Measurements from ENCODE around the gene KLRF2.

KLRF2 gene, protein sequence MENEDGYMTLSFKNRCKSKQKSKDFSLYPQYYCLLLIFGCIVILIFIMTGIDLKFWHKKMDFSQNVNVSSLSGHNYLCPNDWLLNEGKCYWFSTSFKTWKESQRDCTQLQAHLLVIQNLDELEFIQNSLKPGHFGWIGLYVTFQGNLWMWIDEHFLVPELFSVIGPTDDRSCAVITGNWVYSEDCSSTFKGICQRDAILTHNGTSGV

DNA sequence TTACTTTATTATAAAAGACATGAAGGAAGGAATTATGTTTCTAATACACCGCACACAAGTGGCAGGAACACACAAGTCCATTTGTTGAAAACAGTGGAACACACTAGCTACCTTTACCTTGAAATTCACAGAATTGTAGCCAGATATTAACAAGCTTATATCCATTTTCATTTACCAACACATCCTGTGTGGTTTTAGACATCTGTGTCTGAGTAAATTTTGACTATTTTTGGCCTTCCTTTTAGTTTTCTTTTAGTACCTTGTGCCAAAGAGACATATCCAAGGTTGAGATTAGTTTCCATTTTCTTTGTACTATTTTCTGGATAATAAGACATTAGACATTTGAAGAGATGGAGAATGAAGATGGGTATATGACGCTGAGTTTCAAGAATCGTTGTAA, at the start of gene KLRF2:
TSS of gene KLRF2 (plus strand) at position 244 of the 400 bp plus-strand sequence. CDS start at position 351, 107 bp downstream.
- Histone ChIP-seq H3K36me3 (no peaks in the 10 kb centered on the region), H3K9ac (no peak within 1 kb of the TSS), H3K27ac (no peak within 1 kb of the TSS), H3K4me2 (peak within 1 kb of the TSS in 8 of 11 experiments; percentile 20 to 63 (median 46); a peak in 14 of 22 replicates), H4K20me1 (no peaks in the 10 kb centered on the region), H3K27me3 (no peaks in the 10 kb centered on the region), H3K9me3 (replicated peaks in 1 of 11) (peaks cover 0 to 4% (median 0%) of the 10 kb centered on the region in 11 experiments; a peak in 3 of 22 replicates), H3K4me3 (no peak within 1 kb of the TSS), H3K4me1 (peaks cover 0 to 14% (median 9%) of the 10 kb centered on the region in 10 experiments; a peak in 14 of 20 replicates)
- no peak for TF ChIP-seq Cebpa-rat (IDR thresholded peaks at IDR 0.05)

DNA sequence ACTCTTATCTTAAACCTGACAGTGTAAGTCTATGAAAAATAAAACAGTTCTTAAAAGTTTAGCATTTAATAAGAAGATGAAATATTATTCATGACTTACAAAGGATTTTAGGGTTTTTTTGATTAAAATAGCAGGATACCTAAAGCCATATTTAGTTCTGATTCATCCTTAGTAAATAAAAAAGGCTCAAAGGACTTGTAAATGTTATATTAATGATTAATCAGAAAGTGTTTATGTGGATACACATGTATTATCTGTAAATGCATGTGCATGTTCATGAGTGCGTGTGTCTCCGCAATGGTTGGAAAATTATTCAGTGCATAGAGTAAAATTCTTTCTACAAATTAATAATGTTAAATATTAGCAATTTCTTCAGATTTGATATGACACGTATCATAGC, 49.6 kb upstream of the KLRF2 start:
- no peaks in the 10 kb centered on the region for H3K27me3 ChIP-seq

DNA sequence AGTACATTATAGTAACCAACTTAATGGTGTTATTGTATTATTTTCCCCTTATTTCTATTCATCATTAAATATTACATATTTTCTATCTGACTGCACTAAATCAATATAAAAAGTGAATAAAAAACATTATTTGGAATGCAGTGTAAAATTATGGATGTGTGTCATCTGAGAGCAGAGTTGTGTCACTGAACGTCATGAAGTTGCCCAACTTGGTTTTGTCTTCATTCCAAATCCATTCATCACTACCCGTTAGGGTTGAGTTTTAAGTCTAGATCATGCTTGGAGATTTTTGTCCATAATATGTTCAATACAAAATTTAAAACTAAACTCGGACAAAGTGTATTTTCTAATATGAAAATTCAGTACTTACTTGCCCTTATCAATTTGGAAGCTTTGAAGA, 37.9 kb upstream of the KLRF2 start:
- H3K4me3 ChIP-seq: no peak overlapping the region
- TF ChIP-seq Cebpa-rat (IDR thresholded peaks at IDR 0.05): no peak
- H3K27me3 ChIP-seq: no peaks in the 10 kb centered on the region
- H3K4me1 ChIP-seq: no peaks in the 10 kb centered on the region
- H3K4me2 ChIP-seq: no peak overlapping the region
- H3K9me3 ChIP-seq (replicated peaks in 1 of 11): 0 out of 22 replicates have a peak, but pooled peaks cover 0 to 7% (median 0%) of the 10 kb centered on the region in 11 experiments
- H3K27ac ChIP-seq: no peak overlapping the region
- no peaks in the 10 kb centered on the region for H3K36me3 ChIP-seq
- H3K9ac ChIP-seq: no peak overlapping the region
- H4K20me1 ChIP-seq: no peaks in the 10 kb centered on the region

More for the DNA sequence above, 49.6 kb upstream of the KLRF2 start:
- H3K9me3 ChIP-seq (replicated peaks in 1 of 11): no peaks in the 10 kb centered on the region
- no peak overlapping the region for H3K27ac ChIP-seq
- H3K4me3 ChIP-seq: no peak overlapping the region
- H3K4me2 ChIP-seq: no peak overlapping the region
- H3K4me1 ChIP-seq: no peaks in the 10 kb centered on the region
- H3K36me3 ChIP-seq: no peaks in the 10 kb centered on the region
- no peak overlapping the region for H3K9ac ChIP-seq
- TF ChIP-seq Cebpa-rat (IDR thresholded peaks at IDR 0.05): no peak
- H4K20me1 ChIP-seq: no peaks in the 10 kb centered on the region

DNA sequence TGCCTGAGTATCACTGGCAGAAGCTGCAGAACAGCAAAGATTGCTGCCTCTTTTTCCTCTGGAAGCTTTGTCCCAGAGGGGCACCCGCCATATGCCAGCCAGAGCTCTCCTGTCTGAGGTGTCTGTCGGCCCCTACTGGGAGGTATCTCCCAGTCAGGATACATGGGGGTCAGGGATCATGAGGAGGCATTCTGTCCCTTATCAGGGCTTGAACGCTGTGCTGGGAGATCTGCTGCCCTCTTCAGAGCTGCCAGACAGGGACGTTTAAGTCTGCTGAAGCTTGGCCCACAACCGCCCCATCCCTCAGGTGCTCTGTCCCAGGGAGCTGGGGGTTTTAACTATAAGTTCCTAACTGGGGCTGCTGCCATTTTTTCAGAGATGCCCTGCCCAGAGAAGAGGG, 32.4 kb upstream of the KLRF2 start:
- Histone ChIP-seq H3K4me1 (no peaks in the 10 kb centered on the region), H3K9ac (no peak overlapping the region), H3K4me3 (no peak overlapping the region), H3K36me3 (no peaks in the 10 kb centered on the region), H4K20me1 (no peaks in the 10 kb centered on the region), H3K4me2 (no peak overlapping the region), H3K9me3 (replicated peaks in 1 of 11) (peaks cover 0 to 7% (median 0%) of the 10 kb centered on the region in 11 experiments; a peak in 2 of 22 replicates), H3K27me3 (no peaks in the 10 kb centered on the region), H3K27ac (no peak overlapping the region)
- no peak for TF ChIP-seq Cebpa-rat (IDR thresholded peaks at IDR 0.05)

DNA sequence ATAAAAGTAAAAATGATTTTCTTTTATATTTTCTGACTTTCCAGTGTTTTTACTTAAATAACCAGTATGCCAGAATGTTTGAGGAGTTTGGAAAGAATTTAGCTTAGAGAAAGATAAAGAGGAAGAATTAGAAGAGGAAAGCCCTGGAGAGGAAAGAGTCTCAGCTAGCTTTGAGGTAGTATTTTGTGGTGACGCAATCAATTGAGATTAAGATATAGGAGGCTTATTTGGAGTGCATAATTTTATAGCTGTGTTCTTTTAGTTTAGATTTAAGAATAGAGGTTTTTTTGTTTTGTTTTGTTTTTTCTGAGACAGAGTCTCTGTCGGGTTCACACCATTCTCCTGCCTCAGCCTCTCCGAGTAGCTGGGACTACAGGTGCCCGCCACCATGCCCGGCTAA, 30.2 kb upstream of the KLRF2 start:
- Histone ChIP-seq H3K27me3 (no peaks in the 10 kb centered on the region), H4K20me1 (no peaks in the 10 kb centered on the region), H3K4me2 (no peak overlapping the region), H3K9ac (no peak overlapping the region), H3K4me3 (no peak overlapping the region), H3K27ac (no peak overlapping the region), H3K9me3 (replicated peaks in 1 of 11) (peaks cover 0 to 7% (median 0%) of the 10 kb centered on the region in 11 experiments; a peak in 2 of 22 replicates), H3K36me3 (no peaks in the 10 kb centered on the region), H3K4me1 (no peaks in the 10 kb centered on the region)
- TF ChIP-seq Cebpa-rat (IDR thresholded peaks at IDR 0.05): peak in 3 of 11 experiments; percentile 11 to 58 (median 26); a peak in 2 of 22 replicates

DNA sequence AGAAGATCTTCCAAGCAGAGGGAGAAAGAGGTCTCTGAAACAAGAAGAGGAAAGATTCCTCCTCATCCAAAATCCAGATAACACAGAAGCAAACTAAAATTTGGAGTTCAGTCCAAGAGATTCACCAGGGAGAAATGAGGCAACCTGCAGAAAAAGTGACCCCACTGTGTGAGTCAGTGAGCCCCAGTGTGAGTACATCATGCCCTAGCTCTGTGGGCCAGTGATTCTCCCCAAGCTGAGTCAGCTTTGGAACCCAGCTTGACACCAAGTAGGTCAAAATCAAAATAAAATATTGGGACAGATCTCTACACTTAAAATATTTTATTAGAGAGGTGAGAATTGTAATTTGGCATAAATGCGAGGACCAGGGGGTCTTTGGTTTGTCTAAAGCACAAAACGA, 29.4 kb upstream of the KLRF2 start:
- H3K9ac ChIP-seq: no peak overlapping the region
- H3K4me1 ChIP-seq: no peaks in the 10 kb centered on the region
- H3K27ac ChIP-seq: no peak overlapping the region
- H3K4me3 ChIP-seq: no peak overlapping the region
- TF ChIP-seq Cebpa-rat (IDR thresholded peaks at IDR 0.05): no peak
- peaks cover 0 to 7% (median 0%) of the 10 kb centered on the region in 11 experiments; a peak in 2 of 22 replicates for H3K9me3 ChIP-seq (replicated peaks in 1 of 11)
- H4K20me1 ChIP-seq: no peaks in the 10 kb centered on the region
- no peak overlapping the region for H3K4me2 ChIP-seq
- H3K27me3 ChIP-seq: no peaks in the 10 kb centered on the region
- no peaks in the 10 kb centered on the region for H3K36me3 ChIP-seq

DNA sequence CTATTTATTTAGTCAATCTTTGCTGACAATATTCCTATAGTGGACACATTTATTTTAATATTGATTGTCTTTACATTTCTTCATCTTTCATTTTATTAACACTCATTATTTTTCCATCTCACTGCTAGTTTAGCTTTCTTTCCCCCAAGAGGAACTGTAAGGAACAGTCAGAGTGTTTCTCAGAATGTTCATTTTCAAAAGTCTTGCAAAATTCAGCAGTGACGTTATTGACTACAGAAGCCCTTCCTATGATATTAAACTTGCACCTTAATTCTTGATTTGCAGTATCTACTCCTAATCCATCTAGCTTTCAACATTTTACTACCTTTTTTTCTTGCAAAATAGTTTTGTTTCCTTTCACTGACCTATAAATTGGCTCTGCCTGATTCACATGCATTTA, 25.1 kb upstream of the KLRF2 start:
- no peaks in the 10 kb centered on the region for H3K27me3 ChIP-seq
- no peak overlapping the region for H3K9ac ChIP-seq
- H3K27ac ChIP-seq: no peak overlapping the region
- H3K36me3 ChIP-seq: no peaks in the 10 kb centered on the region
- no peaks in the 10 kb centered on the region for H4K20me1 ChIP-seq
- no peaks in the 10 kb centered on the region for H3K4me1 ChIP-seq
- no peak for TF ChIP-seq Cebpa-rat (IDR thresholded peaks at IDR 0.05)
- no peak overlapping the region for H3K4me2 ChIP-seq
- H3K4me3 ChIP-seq: no peak overlapping the region
- H3K9me3 ChIP-seq (replicated peaks in 1 of 11): no peaks in the 10 kb centered on the region

DNA sequence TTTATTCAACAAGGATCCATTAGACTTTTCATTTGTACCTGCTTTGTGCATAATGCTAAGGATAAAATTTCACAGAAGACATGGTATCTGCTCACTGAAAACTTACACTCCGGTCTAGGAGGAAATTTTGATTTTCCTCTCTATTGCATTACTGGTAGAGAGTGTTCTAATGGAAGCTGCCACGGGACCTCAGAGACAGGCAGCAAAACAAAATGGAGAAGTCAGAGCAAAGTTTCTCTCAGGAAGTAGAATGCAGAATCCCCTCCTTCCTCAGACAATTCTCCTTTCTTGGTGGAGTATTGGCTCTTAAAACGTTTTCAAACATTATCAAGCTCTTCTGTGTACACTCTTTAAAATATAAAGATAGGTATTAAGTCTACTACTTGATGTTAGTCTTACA, 24.4 kb upstream of the KLRF2 start:
- H3K27ac ChIP-seq: no peak overlapping the region
- H3K27me3 ChIP-seq: no peaks in the 10 kb centered on the region
- no peaks in the 10 kb centered on the region for H3K9me3 ChIP-seq (replicated peaks in 1 of 11)
- no peak overlapping the region for H3K4me3 ChIP-seq
- no peak overlapping the region for H3K4me2 ChIP-seq
- no peaks in the 10 kb centered on the region for H3K36me3 ChIP-seq
- H3K9ac ChIP-seq: no peak overlapping the region
- no peak for TF ChIP-seq Cebpa-rat (IDR thresholded peaks at IDR 0.05)
- no peaks in the 10 kb centered on the region for H3K4me1 ChIP-seq
- no peaks in the 10 kb centered on the region for H4K20me1 ChIP-seq

DNA sequence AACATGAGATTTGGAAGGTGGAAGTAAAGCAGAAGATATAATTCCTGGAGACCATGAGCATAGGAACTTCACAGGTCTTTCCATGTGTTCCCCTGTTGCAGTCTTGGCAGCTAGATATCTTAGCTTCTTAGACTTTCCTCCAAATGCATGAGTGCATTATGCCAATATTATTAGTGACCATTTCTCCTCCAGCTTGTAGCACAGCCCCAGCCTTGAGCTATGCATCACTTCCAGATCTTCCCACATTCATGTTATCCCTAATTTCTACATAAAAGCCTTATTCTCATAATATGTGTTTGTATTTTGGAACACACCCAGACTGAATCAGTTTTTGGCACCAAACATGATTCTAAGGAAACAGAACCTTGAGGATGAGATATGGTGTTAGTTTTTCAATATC, 23.2 kb upstream of the KLRF2 start:
- Histone ChIP-seq H3K4me1 (no peaks in the 10 kb centered on the region), H3K9me3 (replicated peaks in 1 of 11) (peaks cover 0 to 5% (median 0%) of the 10 kb centered on the region in 11 experiments; a peak in 3 of 22 replicates), H4K20me1 (no peaks in the 10 kb centered on the region), H3K36me3 (no peaks in the 10 kb centered on the region), H3K9ac (no peak overlapping the region), H3K27ac (no peak overlapping the region), H3K27me3 (no peaks in the 10 kb centered on the region), H3K4me2 (no peak overlapping the region), H3K4me3 (no peak overlapping the region)
- no peak for TF ChIP-seq Cebpa-rat (IDR thresholded peaks at IDR 0.05)
